Thyroid gland (tissue), 4 donors: ENCODE results near the gene KCNJ9.

Experiments used
- CTCF ChIP-seq, 6 experiments: fragments of 200-600 bp in 3 of 6; fragments of 450-650 bp in 3 of 6; sonication (generic) in 3 of 6; IDR thresholded peaks; one replicate each; pipeline ENCODE4 v1.5.1; 2016 to 2019; ENCODE audit warnings: antibody characterized with exemption in 6 of 6, mild to moderate bottlenecking in 2 of 6, inconsistent platforms in 1 of 6, moderate library complexity in 1 of 6
- POLR2A ChIP-seq, 2 donors: fragments of 450-650 bp; IDR thresholded peaks; one replicate each; pipeline ENCODE4 v1.6.1; 2017; ENCODE audit warnings: antibody characterized with exemption in 2 of 2, mild to moderate bottlenecking in 2 of 2, moderate library complexity in 1 of 2

- TF ChIP-seq CTCF (IDR thresholded peaks at IDR 0.05): no peak
- TF ChIP-seq POLR2A (IDR thresholded peaks at IDR 0.05): no peak
These were observed 10.0 kb upstream of the KCNJ9 start for GRCh38 chr1:160071289-160071688.
